ENCODE data around the gene CLEC4D.

Gene CLEC4D

GRCh38 chr12:8513256-8513655, at the start of gene CLEC4D:
TSS of gene CLEC4D (plus strand) at chr12:8513503. CDS start at chr12:8513733, 230 bp downstream.
- H3K4me3 ChIP-seq (ENCODE audit: control insufficient read depth, low read depth, low read length): no peak within 1 kb of the TSS
- no peak for DNase-seq (ENCODE audit: low read depth)
- TF ChIP-seq CTCF (conservative IDR thresholded peaks at IDR 0.05; ENCODE audit: control insufficient read depth, insufficient read depth, low read depth, low read length): no peak

GRCh38 chr12:8465301-8465996, 47.9 kb upstream of the CLEC4D start:
- no peak overlapping the region for H3K4me3 ChIP-seq (ENCODE audit: control insufficient read depth, low read depth, low read length)
- TF ChIP-seq CTCF (conservative IDR thresholded peaks at IDR 0.05; ENCODE audit: control insufficient read depth, insufficient read depth, low read depth, low read length): no peak
- DNase-seq (ENCODE audit: low read depth): no peak

- TF ChIP-seq CTCF (conservative IDR thresholded peaks at IDR 0.05; ENCODE audit: control insufficient read depth, insufficient read depth, low read depth, low read length): no peak
- no peak overlapping the region for H3K4me3 ChIP-seq (ENCODE audit: control insufficient read depth, low read depth, low read length)
- no peak for DNase-seq (ENCODE audit: low read depth)
Measured at GRCh38 chr12:8466241-8466640, 47.1 kb upstream of the CLEC4D start.

- DNase-seq (ENCODE audit: low read depth): no peak
- no peak overlapping the region for H3K4me3 ChIP-seq (ENCODE audit: control insufficient read depth, low read depth, low read length)
- TF ChIP-seq CTCF (conservative IDR thresholded peaks at IDR 0.05; ENCODE audit: control insufficient read depth, insufficient read depth, low read depth, low read length): no peak
Measured at GRCh38 chr12:8471090-8471489, 42.2 kb upstream of the CLEC4D start.

- no peak for TF ChIP-seq CTCF (conservative IDR thresholded peaks at IDR 0.05; ENCODE audit: control insufficient read depth, insufficient read depth, low read depth, low read length)
- no peak overlapping the region for H3K4me3 ChIP-seq (ENCODE audit: control insufficient read depth, low read depth, low read length)
- no peak for DNase-seq (ENCODE audit: low read depth)
Measured at GRCh38 chr12:8475508-8476203, 37.6 kb upstream of the CLEC4D start.

- no peak for DNase-seq (ENCODE audit: low read depth)
- no peak overlapping the region for H3K4me3 ChIP-seq (ENCODE audit: control insufficient read depth, low read depth, low read length)
- TF ChIP-seq CTCF (conservative IDR thresholded peaks at IDR 0.05; ENCODE audit: control insufficient read depth, insufficient read depth, low read depth, low read length): no peak
Measured at GRCh38 chr12:8482571-8483061, 30.7 kb upstream of the CLEC4D start.

Measured in fibroblast of mammary gland (primary cell).